ENCODE data around the gene ABCC8.

DNA sequence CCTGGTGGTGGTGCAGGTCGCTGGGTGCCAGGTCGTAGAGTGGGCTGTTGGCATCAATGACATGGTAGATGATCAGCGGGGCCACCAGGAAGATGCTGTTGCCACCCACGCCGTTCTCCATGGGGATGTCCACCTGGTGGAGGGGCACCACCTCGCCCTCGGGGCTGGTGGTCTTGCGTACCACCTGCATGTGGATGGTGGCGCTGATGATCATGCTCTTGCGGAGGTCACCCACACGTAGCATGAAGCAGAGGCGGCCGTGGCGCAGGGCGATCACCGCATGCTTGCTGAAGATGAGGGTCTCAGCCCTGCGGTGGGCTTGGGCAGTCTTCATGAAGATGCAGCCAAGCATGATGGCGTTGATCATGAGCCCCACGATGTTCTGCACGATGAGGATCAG lies 89.4 kb downstream of the ABCC8 start:
- TF ChIP-seq HDAC2 (IDR thresholded peaks at IDR 0.05) (no peak), PHF8 (IDR thresholded peaks at IDR 0.05; ENCODE audit: borderline replicate concordance, low read length) (no peak), GABPA (tag; conservative IDR thresholded peaks at IDR 0.05; ENCODE audit: low read depth) (no peak), CBFB (CRISPR knock-in tag; IDR thresholded peaks at IDR 0.05) (no peak), ZNF12 (CRISPR knock-in tag; IDR thresholded peaks at IDR 0.05) (no peak), ELF1 (tag; IDR thresholded peaks at IDR 0.05) (no peak)
- TF ChIP-seq, protein P1, sequence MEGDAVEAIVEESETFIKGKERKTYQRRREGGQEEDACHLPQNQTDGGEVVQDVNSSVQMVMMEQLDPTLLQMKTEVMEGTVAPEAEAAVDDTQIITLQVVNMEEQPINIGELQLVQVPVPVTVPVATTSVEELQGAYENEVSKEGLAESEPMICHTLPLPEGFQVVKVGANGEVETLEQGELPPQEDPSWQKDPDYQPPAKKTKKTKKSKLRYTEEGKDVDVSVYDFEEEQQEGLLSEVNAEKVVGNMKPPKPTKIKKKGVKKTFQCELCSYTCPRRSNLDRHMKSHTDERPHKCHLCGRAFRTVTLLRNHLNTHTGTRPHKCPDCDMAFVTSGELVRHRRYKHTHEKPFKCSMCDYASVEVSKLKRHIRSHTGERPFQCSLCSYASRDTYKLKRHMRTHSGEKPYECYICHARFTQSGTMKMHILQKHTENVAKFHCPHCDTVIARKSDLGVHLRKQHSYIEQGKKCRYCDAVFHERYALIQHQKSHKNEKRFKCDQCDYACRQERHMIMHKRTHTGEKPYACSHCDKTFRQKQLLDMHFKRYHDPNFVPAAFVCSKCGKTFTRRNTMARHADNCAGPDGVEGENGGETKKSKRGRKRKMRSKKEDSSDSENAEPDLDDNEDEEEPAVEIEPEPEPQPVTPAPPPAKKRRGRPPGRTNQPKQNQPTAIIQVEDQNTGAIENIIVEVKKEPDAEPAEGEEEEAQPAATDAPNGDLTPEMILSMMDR (IDR thresholded peaks at IDR 0.05 in 2 of 3, conservative IDR thresholded peaks at IDR 0.05 in 1 of 3; ENCODE audit: insufficient read depth in 2 of 3, low read depth in 1 of 3, low read length in 3 of 3): no peak
- TF ChIP-seq, protein P2, sequence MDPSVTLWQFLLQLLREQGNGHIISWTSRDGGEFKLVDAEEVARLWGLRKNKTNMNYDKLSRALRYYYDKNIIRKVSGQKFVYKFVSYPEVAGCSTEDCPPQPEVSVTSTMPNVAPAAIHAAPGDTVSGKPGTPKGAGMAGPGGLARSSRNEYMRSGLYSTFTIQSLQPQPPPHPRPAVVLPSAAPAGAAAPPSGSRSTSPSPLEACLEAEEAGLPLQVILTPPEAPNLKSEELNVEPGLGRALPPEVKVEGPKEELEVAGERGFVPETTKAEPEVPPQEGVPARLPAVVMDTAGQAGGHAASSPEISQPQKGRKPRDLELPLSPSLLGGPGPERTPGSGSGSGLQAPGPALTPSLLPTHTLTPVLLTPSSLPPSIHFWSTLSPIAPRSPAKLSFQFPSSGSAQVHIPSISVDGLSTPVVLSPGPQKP (CRISPR knock-in tag; IDR thresholded peaks at IDR 0.05): no peak
